Keratinocyte (primary cell): ENCODE measurements around the gene NQO2.
"Not testable (repeated sequence)": the region's sequence is repeated elsewhere in the genome, so short reads cannot be mapped to it uniquely, and the experiment has no call there.

Experiments
- CTCF ChIP-seq, 3 experiments: IDR thresholded peaks in 1 of 3; conservative IDR thresholded peaks in 1 of 3; optimal IDR thresholded peaks in 1 of 3; 2 replicates in 2 of 3; 3 replicates in 1 of 3; pipeline versions ENCODE3 to v1.5.1; 2011; ENCODE audit warnings: low read length in 3 of 3, mild to moderate bottlenecking in 3 of 3, moderate library complexity in 2 of 3, control low read depth in 1 of 3, inconsistent platforms in 1 of 3; ENCODE audit not compliant: insufficient read depth in 2 of 3; ENCODE audit errors: extremely low read depth in 1 of 3
- EZH2 ChIP-seq: IDR thresholded peaks from one replicate; pipeline ENCODE4 v1.6.1; 2012; ENCODE audit warnings: inconsistent platforms, mild to moderate bottlenecking, low read length, moderate library complexity

GRCh38 chr6:3020976-3021598 is 21.4 kb downstream of the NQO2 start:
- TF ChIP-seq CTCF (optimal IDR thresholded peaks at IDR 0.05 in 1 of 3, IDR thresholded peaks at IDR 0.05 in 1 of 3, conservative IDR thresholded peaks at IDR 0.05 in 1 of 3; ENCODE audit: extremely low read depth in 1 of 3, insufficient read depth in 2 of 3, low read length in 3 of 3); EZH2: not testable (repeated sequence)
